C4-2B (cell line): ENCODE results near the gene DGKG.

ENCODE experiments used
- CTCF ChIP-seq: fragments of 450-650 bp; conservative IDR thresholded peaks from 2 replicates; pipeline ENCODE4 v1.5.1; 2017; ENCODE audit warnings: mild to moderate bottlenecking
- ZFX ChIP-seq: fragments of 450-650 bp; IDR thresholded peaks from 2 replicates; pipeline ENCODE4 v1.6.1; 2017

DNA sequence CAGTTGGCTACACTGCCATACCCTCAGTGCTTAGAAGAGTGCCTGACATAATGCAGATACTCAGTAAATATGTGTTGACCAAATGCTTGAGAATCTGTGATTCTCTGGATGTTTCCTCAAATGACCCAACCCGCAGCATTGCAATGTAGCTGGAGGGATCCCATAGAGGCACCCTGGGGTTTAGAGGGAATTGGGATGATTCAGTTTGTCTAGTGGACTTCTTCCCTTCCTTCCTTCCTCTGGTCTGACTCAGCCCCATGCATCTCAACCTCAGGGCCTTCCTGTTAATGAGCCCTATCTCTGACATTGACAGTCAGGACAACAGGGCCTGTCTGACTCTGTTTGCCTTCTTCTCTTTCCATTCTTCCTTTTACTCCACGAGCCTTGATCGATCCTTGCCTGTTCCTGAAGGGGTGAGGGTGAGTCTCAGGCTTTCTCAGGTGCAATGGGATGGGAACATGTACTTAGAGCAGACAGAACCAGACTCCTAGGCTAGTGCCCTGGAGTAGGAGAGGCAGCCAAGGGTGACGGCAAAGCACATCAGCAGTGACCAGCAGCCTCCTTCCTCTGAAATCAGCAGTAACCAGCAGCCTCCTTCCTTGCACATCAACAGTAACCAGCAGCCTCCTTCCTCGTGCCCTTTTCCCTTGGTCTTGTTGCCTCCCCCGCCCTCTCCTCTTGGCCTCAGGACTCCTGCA, 78.2 kb downstream of the DGKG start:
- no peak for TF ChIP-seq CTCF
- no peak for TF ChIP-seq ZFX
